Neural crest cell (in vitro differentiated cells): ENCODE results near the gene ALPK1. TPM values are rescaled to one million over a fixed set of nuclear protein-coding genes. Genes with fewer than 3 reads are reported as not detected.
"Not testable (repeated sequence)": the region's sequence is repeated elsewhere in the genome, so short reads cannot be mapped to it uniquely, and the experiment has no call there.

Experiments used
- DNase-seq: peaks from one replicate; pipeline ENCODE4 v3.0.0; 2021; ENCODE audit warnings: low read depth, mixed read lengths, low spot score
- H3K27ac Mint-ChIP-seq: one replicate; pipeline ENCODE4 v1.8.0; 2021; ENCODE audit warnings: mild to moderate bottlenecking, mixed read lengths; ENCODE audit not compliant: unreplicated experiment
- H3K27me3 Mint-ChIP-seq: 2 replicates; pipeline ENCODE4 v1.8.0; 2021; ENCODE audit warnings: low read depth, mild to moderate bottlenecking, mixed read lengths
- H3K36me3 Mint-ChIP-seq: 2 replicates; pipeline ENCODE4 v1.8.0; 2021; ENCODE audit warnings: low read depth, mild to moderate bottlenecking, mixed read lengths
- H3K4me1 Mint-ChIP-seq: 2 replicates; pipeline ENCODE4 v1.8.0; 2021; ENCODE audit warnings: mixed read lengths
- H3K4me3 Mint-ChIP-seq: one replicate; pipeline ENCODE4 v1.8.0; 2021; ENCODE audit warnings: mild to moderate bottlenecking, mixed read lengths
- H3K9me3 Mint-ChIP-seq: 2 replicates; pipeline ENCODE4 v1.8.0; 2021; ENCODE audit warnings: mixed read lengths
- total RNA-seq: library from RNA; stranded (reverse); gene quantifications from 2 replicates; pipeline ENCODE4 v1.2.1, GENCODE V29; 2021
- TF ChIP-seq, protein P1 (sequence below): fragments of 200-600 bp; sonication (generic); conservative IDR thresholded peaks from 2 replicates; pipeline ENCODE4 v1.5.0; 2021; ENCODE audit warnings: antibody characterized with exemption, mild to moderate bottlenecking

The ALPK1 gene
- total RNA-seq, 1 donor from 2014 or later, result 0.68 TPM

DNA sequence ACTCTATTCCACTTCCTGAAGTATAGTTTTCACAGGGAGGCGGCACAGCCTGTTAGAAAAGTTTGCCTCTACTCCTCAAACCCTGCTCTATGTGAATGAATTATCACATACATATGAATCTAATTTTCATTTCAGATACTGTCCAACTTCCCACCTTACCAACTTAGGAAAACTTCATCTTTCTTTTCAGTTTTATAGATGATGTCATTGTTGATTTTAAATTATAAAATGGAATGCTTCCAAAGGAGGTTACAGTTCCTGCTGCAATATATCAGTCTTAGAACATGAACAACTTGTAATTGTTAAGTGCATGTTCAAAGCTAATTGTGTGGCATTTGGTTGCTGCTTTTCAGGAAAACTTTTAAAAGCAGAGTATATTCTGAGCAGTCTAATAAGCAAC, 126.4 kb downstream of the ALPK1 start:
- no peak for DNase-seq
- Mint-ChIP-seq H3K27me3 (no peaks in the 10 kb centered on the region), H3K9me3 (no peaks in the 10 kb centered on the region), H3K36me3 (no peaks in the 10 kb centered on the region), H3K4me3 (no peak overlapping the region), H3K4me1 (peaks cover 8% of the 10 kb centered on the region), H3K27ac (no peak overlapping the region)
- TF ChIP-seq, protein P1, sequence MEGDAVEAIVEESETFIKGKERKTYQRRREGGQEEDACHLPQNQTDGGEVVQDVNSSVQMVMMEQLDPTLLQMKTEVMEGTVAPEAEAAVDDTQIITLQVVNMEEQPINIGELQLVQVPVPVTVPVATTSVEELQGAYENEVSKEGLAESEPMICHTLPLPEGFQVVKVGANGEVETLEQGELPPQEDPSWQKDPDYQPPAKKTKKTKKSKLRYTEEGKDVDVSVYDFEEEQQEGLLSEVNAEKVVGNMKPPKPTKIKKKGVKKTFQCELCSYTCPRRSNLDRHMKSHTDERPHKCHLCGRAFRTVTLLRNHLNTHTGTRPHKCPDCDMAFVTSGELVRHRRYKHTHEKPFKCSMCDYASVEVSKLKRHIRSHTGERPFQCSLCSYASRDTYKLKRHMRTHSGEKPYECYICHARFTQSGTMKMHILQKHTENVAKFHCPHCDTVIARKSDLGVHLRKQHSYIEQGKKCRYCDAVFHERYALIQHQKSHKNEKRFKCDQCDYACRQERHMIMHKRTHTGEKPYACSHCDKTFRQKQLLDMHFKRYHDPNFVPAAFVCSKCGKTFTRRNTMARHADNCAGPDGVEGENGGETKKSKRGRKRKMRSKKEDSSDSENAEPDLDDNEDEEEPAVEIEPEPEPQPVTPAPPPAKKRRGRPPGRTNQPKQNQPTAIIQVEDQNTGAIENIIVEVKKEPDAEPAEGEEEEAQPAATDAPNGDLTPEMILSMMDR, result no peak

DNA sequence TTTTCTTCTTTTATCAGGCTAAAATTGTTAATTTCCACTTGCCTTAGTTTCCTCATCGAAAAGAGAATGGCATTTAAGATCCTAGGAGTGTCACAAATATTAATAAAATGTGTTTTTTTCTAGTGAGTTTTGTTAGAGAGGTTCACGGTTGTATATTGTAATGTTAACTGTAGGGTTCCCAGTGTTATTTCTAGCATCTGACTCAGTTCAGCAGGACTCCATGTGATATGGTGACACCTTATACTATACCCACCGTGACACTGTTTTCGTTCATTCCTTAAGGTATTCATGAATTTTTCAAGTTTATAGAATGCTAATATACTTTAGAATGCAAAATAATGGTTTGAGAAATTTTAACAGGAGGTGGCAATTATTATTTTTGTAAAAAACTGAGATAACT, 128.7 kb downstream of the ALPK1 start:
- no peaks in the 10 kb centered on the region for H3K36me3 Mint-ChIP-seq
- no peaks in the 10 kb centered on the region for H3K27me3 Mint-ChIP-seq
- H3K9me3 Mint-ChIP-seq, result no peaks in the 10 kb centered on the region
- H3K4me1 Mint-ChIP-seq, result peaks cover 8% of the 10 kb centered on the region
- H3K4me3 Mint-ChIP-seq, result no peak overlapping the region
- H3K27ac Mint-ChIP-seq, result no peak overlapping the region
- TF ChIP-seq, protein P1, result no peak
- no peak for DNase-seq

DNA sequence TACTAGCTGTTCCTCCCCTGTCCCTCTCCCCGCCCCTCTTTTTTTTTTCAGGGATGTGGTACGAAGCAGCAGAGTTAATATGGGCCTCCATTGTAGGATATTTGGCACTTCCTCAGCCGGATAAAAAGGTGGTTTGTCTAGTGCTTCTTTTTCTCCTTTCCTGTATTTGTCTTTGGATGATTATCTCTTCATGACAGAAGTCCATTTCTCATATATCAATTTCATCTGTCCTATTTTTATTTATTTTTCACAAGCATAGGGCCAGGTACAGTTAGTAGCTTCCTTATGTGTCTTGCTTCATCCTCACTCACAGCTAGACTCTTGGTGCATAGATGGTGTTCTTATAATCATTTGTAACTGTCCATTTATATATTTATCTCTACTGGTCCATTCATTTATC, 129.2 kb downstream of the ALPK1 start:
- Mint-ChIP-seq H3K27me3 (no peaks in the 10 kb centered on the region), H3K9me3 (no peaks in the 10 kb centered on the region), H3K27ac (no peak overlapping the region), H3K4me1 (peaks cover 8% of the 10 kb centered on the region), H3K36me3 (no peaks in the 10 kb centered on the region), H3K4me3 (no peak overlapping the region)
- TF ChIP-seq, protein P1, result no peak
- DNase-seq, result no peak

GRCh38 chr4:112431158-112431557, 134.0 kb downstream of the ALPK1 start:
- no peaks in the 10 kb centered on the region for H3K9me3 Mint-ChIP-seq

DNA sequence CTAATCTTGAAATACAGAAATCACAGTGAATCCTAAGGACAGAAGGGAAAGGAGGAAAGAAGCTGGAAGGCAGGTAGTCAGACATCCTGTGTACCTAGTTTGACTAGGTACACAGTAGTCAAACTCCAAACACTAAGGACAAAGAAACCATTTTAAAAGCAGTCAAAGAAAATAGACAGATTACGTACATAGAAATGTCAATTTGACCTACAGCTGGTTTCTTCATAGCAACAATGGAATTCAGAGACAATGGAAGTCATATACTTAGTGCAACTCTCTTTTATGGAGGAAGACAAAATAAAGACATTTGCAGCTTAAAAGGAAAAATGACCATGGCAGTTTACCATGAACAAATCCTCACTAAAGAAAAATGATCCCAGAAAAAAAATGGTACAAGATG, 139.8 kb downstream of the ALPK1 start:
- TF ChIP-seq, protein P1, result no peak
- no peaks in the 10 kb centered on the region for H3K36me3 Mint-ChIP-seq
- DNase-seq, result no peak
- no peaks in the 10 kb centered on the region for H3K4me1 Mint-ChIP-seq
- H3K27ac Mint-ChIP-seq, result no peak overlapping the region
- no peaks in the 10 kb centered on the region for H3K27me3 Mint-ChIP-seq
- no peaks in the 10 kb centered on the region for H3K9me3 Mint-ChIP-seq
- H3K4me3 Mint-ChIP-seq, result no peak overlapping the region

More at GRCh38 chr4:112431158-112431557, 134.0 kb downstream of the ALPK1 start:
- Mint-ChIP-seq H3K27ac (peak overlapping the region; percentile 79), H3K4me1 (no peaks in the 10 kb centered on the region), H3K27me3 (no peaks in the 10 kb centered on the region), H3K36me3 (no peaks in the 10 kb centered on the region), H3K4me3 (no peak overlapping the region)
- no peak for DNase-seq
- TF ChIP-seq, protein P1, result no peak

- not testable (repeated sequence) for DNase-seq, H3K4me3 Mint-ChIP-seq, H3K4me1 Mint-ChIP-seq, H3K27me3 Mint-ChIP-seq
- Mint-ChIP-seq H3K9me3 (peaks cover 12% of the 10 kb centered on the region), H3K36me3 (peaks cover 11% of the 10 kb centered on the region), H3K27ac (peak overlapping the region; percentile 21)
Measured at GRCh38 chr4:112442226-112442625, 145.1 kb downstream of the ALPK1 start.
